K562 (cell line): Measurements from ENCODE around the gene LRP1B. TPM values are rescaled to one million over a fixed set of nuclear protein-coding genes. Genes with fewer than 3 reads are reported as not detected.

Experiments used
- ATAC-seq: fragments of 200-7000 bp; cut with Tn5 transposase; 3 replicates; pipeline ENCODE4 v1.9.1; 2020; ENCODE audit warnings: moderate library complexity
- BruUV-seq: library from RNA; stranded (reverse); fragments of 400-500 nt; replicated peaks from 2 replicates; lab custom pipeline; 2021; lab: Mats Ljungman, UMichigan
- CTCF ChIA-PET: fragments of 300-600 bp; formaldehyde crosslinking; extraction: SDS; loops from one replicate; lab custom pipeline; 2021; ENCODE audit warnings: low intra/inter-chr PET ratio; lab: Yijun Ruan, JAX
- POLR2A ChIA-PET: fragments of 300-600, 350-650 bp; sonication (Branson Sonifier 250); formaldehyde crosslinking; extraction: SDS; loops from one replicate; lab custom pipeline; 2021; ENCODE audit warnings: antibody characterized with exemption, inconsistent platforms; lab: Yijun Ruan, JAX
- DNase-seq, 4 experiments: peaks; one replicate each; pipeline versions ENCODE4 v3.0.0 to v3.0.0-alpha.2; 2011 to 2018; ENCODE audit warnings: low spot score in 3 of 4, mixed read lengths in 3 of 4; ENCODE audit errors: extremely low read depth in 1 of 4
- FAIRE-seq: peaks from 2 replicates; lab custom pipeline; 2011; peaks lifted over from hg19 to GRCh38; lab: Jason Lieb, UNC
- H2AFZ ChIP-seq: 2 replicates; pipeline ENCODE4 v1.6.0; 2011; ENCODE audit warnings: low read depth, low read length, control low read depth, inconsistent platforms
- H3K27ac ChIP-seq: fragments of 200-600 bp; 3 replicates; pipeline ENCODE4 v1.8.0; 2011; ENCODE audit warnings: low read depth, mild to moderate bottlenecking, control low read depth, inconsistent platforms, low read length, moderate library complexity, mixed read lengths; ENCODE audit errors: extremely low read depth
- H3K27me3 ChIP-seq, 2 experiments: fragments of 300-600 bp in 1 of 2; 2 replicates in 1 of 2; 3 replicates in 1 of 2; pipeline versions ENCODE4 v1.6.0 to v1.8.0; 2011; ENCODE audit warnings: inconsistent platforms in 2 of 2, low read length in 2 of 2, mild to moderate bottlenecking in 1 of 2, mixed read lengths in 1 of 2, moderate library complexity in 1 of 2; ENCODE audit not compliant: control insufficient read depth in 2 of 2, insufficient read depth in 2 of 2
- H3K36me3 ChIP-seq: fragments of 300-600 bp; 3 replicates; pipeline ENCODE4 v1.8.0; 2011; ENCODE audit warnings: mild to moderate bottlenecking, low read length, inconsistent platforms; ENCODE audit not compliant: control insufficient read depth, insufficient read depth
- H3K4me1 ChIP-seq, 2 experiments: fragments of 200-600 bp in 1 of 2; replicated peaks in 1 of 2; 2 replicates in 1 of 2; 3 replicates in 1 of 2; pipeline versions ENCODE4 v1.5.1 to v1.8.0; 2011; ENCODE audit warnings: inconsistent platforms in 2 of 2, low read length in 2 of 2, mild to moderate bottlenecking in 1 of 2, mixed read lengths in 1 of 2, moderate library complexity in 1 of 2; ENCODE audit not compliant: control insufficient read depth in 2 of 2, insufficient read depth in 2 of 2
- H3K4me2 ChIP-seq: 2 replicates; pipeline ENCODE4 v1.6.1; 2011; ENCODE audit warnings: low read length, control low read depth, inconsistent platforms, mixed read lengths; ENCODE audit not compliant: insufficient read depth
- H3K4me3 ChIP-seq: fragments of 200-600 bp; sonication (generic), shearing (Covaris generic); 2 replicates; pipeline ENCODE4 v1.5.1; 2016; ENCODE audit warnings: control low read depth, inconsistent platforms
- H3K79me2 ChIP-seq: fragments of 200-600 bp; 3 replicates; pipeline ENCODE4 v1.8.0; 2011; ENCODE audit warnings: low read length, inconsistent platforms; ENCODE audit not compliant: control insufficient read depth, insufficient read depth
- H3K9ac ChIP-seq, 2 experiments: 2 replicates each; pipeline versions ENCODE4 v1.6.0 to v1.6.1; 2011; ENCODE audit warnings: low read depth in 2 of 2, low read length in 2 of 2, control low read depth in 1 of 2, inconsistent platforms in 1 of 2, mild to moderate bottlenecking in 1 of 2, mixed read lengths in 1 of 2; ENCODE audit not compliant: insufficient read depth in 1 of 2
- H3K9me1 ChIP-seq: one replicate; pipeline ENCODE4 v1.6.0; 2011; ENCODE audit warnings: inconsistent platforms, mild to moderate bottlenecking, low read length, moderate library complexity; ENCODE audit not compliant: control insufficient read depth, insufficient read depth
- H3K9me3 ChIP-seq: replicated peaks from 2 replicates; pipeline ENCODE4 v1.5.1; 2011; ENCODE audit warnings: low read depth, low read length, inconsistent platforms; ENCODE audit not compliant: control insufficient read depth, insufficient read depth
- H4K20me1 ChIP-seq: replicated peaks from 2 replicates; pipeline ENCODE4 v1.6.1; 2011; ENCODE audit warnings: low read length, inconsistent platforms, mixed read lengths; ENCODE audit not compliant: control insufficient read depth, insufficient read depth
- ATF4 ChIP-seq: fragments of 450-650 bp; formaldehyde crosslinking; IDR thresholded peaks from 2 replicates; pipeline ENCODE4 v1.4.0; 2022; ENCODE audit warnings: mild to moderate bottlenecking, moderate library complexity
- BDP1 ChIP-seq: IDR thresholded peaks from 3 replicates; pipeline ENCODE4 v1.6.1; 2011; ENCODE audit not compliant: insufficient read length, insufficient read depth
- BRD9 ChIP-seq: fragments of 450-650 bp; IDR thresholded peaks from 2 replicates; pipeline ENCODE4 v1.6.1; 2018; ENCODE audit warnings: low read depth; ENCODE audit not compliant: partially characterized antibody
- DDX20 ChIP-seq: fragments of 450-650 bp; IDR thresholded peaks from 2 replicates; pipeline ENCODE4 v1.6.1; 2016; ENCODE audit warnings: missing genetic modification characterization, low read depth, mild to moderate bottlenecking, missing compliant biosample characterization, moderate library complexity
- EWSR1 ChIP-seq: fragments of 450-650 bp; IDR thresholded peaks from 2 replicates; pipeline ENCODE4 v1.6.1; 2018; ENCODE audit warnings: borderline replicate concordance, mild to moderate bottlenecking, low read depth, moderate library complexity; ENCODE audit not compliant: partially characterized antibody
- KDM4B ChIP-seq, 2 experiments: fragments of 450-650 bp in 1 of 2; sonication (generic) in 1 of 2; IDR thresholded peaks; 2 replicates each; pipeline ENCODE4 v1.6.1; 2016 to 2017; ENCODE audit warnings: borderline replicate concordance in 2 of 2, antibody characterized with exemption in 1 of 2, low read depth in 1 of 2, mild to moderate bottlenecking in 1 of 2
- NCOR1 ChIP-seq: fragments of 450-650 bp; IDR thresholded peaks from 2 replicates; pipeline ENCODE4 v1.6.1; 2016; ENCODE audit warnings: mild to moderate bottlenecking, moderate library complexity
- RBM39 ChIP-seq: fragments of 200-400 bp; formaldehyde crosslinking; optimal IDR thresholded peaks from 2 replicates; pipeline ENCODE3; 2018; ENCODE audit warnings: low read depth, low read length
- RUNX1 ChIP-seq: sonication (generic); IDR thresholded peaks from 2 replicates; pipeline ENCODE4 v1.6.1; 2016; ENCODE audit warnings: antibody characterized with exemption, low read depth
- TGIF2 ChIP-seq: sonication (generic); formaldehyde crosslinking; IDR thresholded peaks from 2 replicates; pipeline ENCODE4 v1.8.1; 2022; ENCODE audit warnings: mild to moderate bottlenecking, missing genetic modification reagents, moderate library complexity
- ZNF134 ChIP-seq: fragments of 250-450 bp; sonication (Bioruptor Pico); conservative IDR thresholded peaks from 2 replicates; pipeline ENCODE4 v1.4.0; 2020
- ZNF717 ChIP-seq: fragments of 250-450 bp; sonication (Bioruptor Pico); IDR thresholded peaks from 2 replicates; pipeline ENCODE4 v1.5.0; 2021
- WGBS: fragments of 100-300 bp; shearing (Covaris generic); methylation state at CpG from one replicate; pipeline ENCODE4 v1.1.6; 2016; ENCODE audit warnings: low coverage, mixed read lengths; ENCODE audit not compliant: insufficient coverage; ENCODE audit errors: missing lambda C conversion rate; 5-methylcytosine and 5-hydroxymethylcytosine counted together
- in situ Hi-C: fragments of 300-500 bp; cut with MboI; formaldehyde crosslinking; loops from 4 replicates; pipeline ENCODE4 v1.15.0; 2018; ENCODE audit warnings: inconsistent platforms, mixed read lengths
- intact Hi-C: fragments of 100-400 bp; cut with micrococcal nuclease; formaldehyde crosslinking; loops from 2 replicates; pipeline ENCODE4 v1.14.2; 2022
- polyA plus RNA-seq, 8 experiments: library from polyadenylated mRNA; depleted of rRNA in 4 of 8; stranded (reverse) in 5 of 8; unstranded in 3 of 8; fragments of >200 nt; fragmentation: Nextera tagmentation in 2 of 8; fragmentation: Illumina TruSeq in 1 of 8; extraction: Ambion mirVana in 2 of 8; extraction: Trizol in 1 of 8; gene quantifications; 2 replicates each; pipeline versions ENCODE4 v1.2.1 to v1.2.3, GENCODE V29; 2011 to 2014; ENCODE audit warnings: inconsistent platforms in 1 of 8, missing spikeins in 1 of 8
- total RNA-seq, 7 experiments: library from RNA; depleted of rRNA in 6 of 7; stranded (reverse); fragments of >200 nt in 6 of 7; fragmentation: Illumina TruSeq in 2 of 7; extraction: Trizol in 2 of 7; gene quantifications; 2 replicates each; pipeline versions ENCODE4 v1.2.1 to v1.2.3, GENCODE V29; 2011 to 2021; ENCODE audit warnings: low replicate concordance in 1 of 7
- TF ChIP-seq, protein P1 (sequence below), 2 experiments: IDR thresholded peaks; 2 replicates each; pipeline ENCODE4 v1.6.1; 2012; ENCODE audit warnings: improper control_type of control experiment in 2 of 2, low read depth in 2 of 2, low read length in 2 of 2, borderline replicate concordance in 1 of 2
- TF ChIP-seq, protein P2 (sequence below): fragments of 200-800 bp; sonication (Bioruptor generic); IDR thresholded peaks from 2 replicates; pipeline ENCODE4 v1.6.1; 2016; ENCODE audit warnings: missing genetic modification characterization, missing compliant biosample characterization

Gene LRP1B
- total and polyA plus RNA-seq, 9 of the 15 experiments (the other 6 are each of a cell fraction or from before 2014, with no cell fraction given), result not detected

DNA sequence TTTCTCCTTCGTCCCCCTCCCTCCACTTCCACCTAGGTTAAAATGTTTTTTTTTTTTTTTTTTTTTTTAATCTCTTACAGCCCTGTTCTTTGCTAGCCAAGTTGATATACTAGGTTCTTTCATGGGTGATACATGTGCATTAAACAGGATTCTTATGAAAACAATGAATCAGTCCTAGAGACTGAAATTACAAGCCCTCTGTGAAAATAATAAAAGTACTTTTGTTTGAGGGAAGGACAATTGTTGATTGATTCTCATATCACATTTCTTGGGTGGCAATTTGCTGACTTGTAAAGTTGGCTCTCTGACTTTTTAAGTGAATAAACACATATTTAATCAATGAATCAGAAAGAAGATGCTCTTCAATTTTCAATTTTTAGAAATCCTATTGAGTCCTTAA lies 639.9 kb downstream of the LRP1B start:
- ATAC-seq, result no peak
- Histone ChIP-seq H3K4me2 (no peak overlapping the region), H3K27ac (no peak overlapping the region), H3K9ac (no peak overlapping the region), H3K36me3 (no peaks in the 10 kb centered on the region), H3K27me3 (no peaks in the 10 kb centered on the region), H3K79me2 (no peaks in the 10 kb centered on the region), H2AFZ (no peak overlapping the region), H4K20me1 (no peaks in the 10 kb centered on the region), H3K4me3 (no peak overlapping the region), H3K4me1 (no peaks in the 10 kb centered on the region), H3K9me3 (no peaks in the 10 kb centered on the region), H3K9me1 (no peaks in the 10 kb centered on the region)
- DNase-seq, result no peak
- ChIA-PET CTCF (no interaction called here), POLR2A (no interaction called here)
- 0% methylated on average over 1 of the region's 1 CpG for WGBS
- BruUV-seq, result no TSS peak
- FAIRE-seq, result no peak
- intact Hi-C loops (no loop called here), in situ Hi-C loops (no loop called here)
- TF ChIP-seq ZNF134 (CRISPR knock-in tag), result no peak
- no peak for TF ChIP-seq ZNF717 (CRISPR knock-in tag)
- no peak for TF ChIP-seq RBM39
- TF ChIP-seq KDM4B (IDR thresholded peaks at IDR 0.05; ENCODE audit: borderline replicate concordance in 2 of 2, low read depth in 1 of 2), result no peak
- TF ChIP-seq BDP1, result no peak
- no peak for TF ChIP-seq NCOR1
- TF ChIP-seq, protein P1, sequence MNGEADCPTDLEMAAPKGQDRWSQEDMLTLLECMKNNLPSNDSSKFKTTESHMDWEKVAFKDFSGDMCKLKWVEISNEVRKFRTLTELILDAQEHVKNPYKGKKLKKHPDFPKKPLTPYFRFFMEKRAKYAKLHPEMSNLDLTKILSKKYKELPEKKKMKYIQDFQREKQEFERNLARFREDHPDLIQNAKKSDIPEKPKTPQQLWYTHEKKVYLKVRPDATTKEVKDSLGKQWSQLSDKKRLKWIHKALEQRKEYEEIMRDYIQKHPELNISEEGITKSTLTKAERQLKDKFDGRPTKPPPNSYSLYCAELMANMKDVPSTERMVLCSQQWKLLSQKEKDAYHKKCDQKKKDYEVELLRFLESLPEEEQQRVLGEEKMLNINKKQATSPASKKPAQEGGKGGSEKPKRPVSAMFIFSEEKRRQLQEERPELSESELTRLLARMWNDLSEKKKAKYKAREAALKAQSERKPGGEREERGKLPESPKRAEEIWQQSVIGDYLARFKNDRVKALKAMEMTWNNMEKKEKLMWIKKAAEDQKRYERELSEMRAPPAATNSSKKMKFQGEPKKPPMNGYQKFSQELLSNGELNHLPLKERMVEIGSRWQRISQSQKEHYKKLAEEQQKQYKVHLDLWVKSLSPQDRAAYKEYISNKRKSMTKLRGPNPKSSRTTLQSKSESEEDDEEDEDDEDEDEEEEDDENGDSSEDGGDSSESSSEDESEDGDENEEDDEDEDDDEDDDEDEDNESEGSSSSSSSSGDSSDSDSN (IDR thresholded peaks at IDR 0.05; ENCODE audit: borderline replicate concordance in 1 of 2, low read depth in 2 of 2, low read length in 2 of 2), result no peak
- TF ChIP-seq, protein P2, sequence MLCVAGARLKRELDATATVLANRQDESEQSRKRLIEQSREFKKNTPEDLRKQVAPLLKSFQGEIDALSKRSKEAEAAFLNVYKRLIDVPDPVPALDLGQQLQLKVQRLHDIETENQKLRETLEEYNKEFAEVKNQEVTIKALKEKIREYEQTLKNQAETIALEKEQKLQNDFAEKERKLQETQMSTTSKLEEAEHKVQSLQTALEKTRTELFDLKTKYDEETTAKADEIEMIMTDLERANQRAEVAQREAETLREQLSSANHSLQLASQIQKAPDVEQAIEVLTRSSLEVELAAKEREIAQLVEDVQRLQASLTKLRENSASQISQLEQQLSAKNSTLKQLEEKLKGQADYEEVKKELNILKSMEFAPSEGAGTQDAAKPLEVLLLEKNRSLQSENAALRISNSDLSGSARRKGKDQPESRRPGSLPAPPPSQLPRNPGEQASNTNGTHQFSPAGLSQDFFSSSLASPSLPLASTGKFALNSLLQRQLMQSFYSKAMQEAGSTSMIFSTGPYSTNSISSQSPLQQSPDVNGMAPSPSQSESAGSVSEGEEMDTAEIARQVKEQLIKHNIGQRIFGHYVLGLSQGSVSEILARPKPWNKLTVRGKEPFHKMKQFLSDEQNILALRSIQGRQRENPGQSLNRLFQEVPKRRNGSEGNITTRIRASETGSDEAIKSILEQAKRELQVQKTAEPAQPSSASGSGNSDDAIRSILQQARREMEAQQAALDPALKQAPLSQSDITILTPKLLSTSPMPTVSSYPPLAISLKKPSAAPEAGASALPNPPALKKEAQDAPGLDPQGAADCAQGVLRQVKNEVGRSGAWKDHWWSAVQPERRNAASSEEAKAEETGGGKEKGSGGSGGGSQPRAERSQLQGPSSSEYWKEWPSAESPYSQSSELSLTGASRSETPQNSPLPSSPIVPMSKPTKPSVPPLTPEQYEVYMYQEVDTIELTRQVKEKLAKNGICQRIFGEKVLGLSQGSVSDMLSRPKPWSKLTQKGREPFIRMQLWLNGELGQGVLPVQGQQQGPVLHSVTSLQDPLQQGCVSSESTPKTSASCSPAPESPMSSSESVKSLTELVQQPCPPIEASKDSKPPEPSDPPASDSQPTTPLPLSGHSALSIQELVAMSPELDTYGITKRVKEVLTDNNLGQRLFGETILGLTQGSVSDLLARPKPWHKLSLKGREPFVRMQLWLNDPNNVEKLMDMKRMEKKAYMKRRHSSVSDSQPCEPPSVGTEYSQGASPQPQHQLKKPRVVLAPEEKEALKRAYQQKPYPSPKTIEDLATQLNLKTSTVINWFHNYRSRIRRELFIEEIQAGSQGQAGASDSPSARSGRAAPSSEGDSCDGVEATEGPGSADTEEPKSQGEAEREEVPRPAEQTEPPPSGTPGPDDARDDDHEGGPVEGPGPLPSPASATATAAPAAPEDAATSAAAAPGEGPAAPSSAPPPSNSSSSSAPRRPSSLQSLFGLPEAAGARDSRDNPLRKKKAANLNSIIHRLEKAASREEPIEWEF (CRISPR knock-in tag), result no peak
- TF ChIP-seq ATF4 (CRISPR knock-in tag), result no peak
- TF ChIP-seq BRD9, result no peak
- TF ChIP-seq TGIF2 (CRISPR knock-in tag), result no peak
- TF ChIP-seq EWSR1, result no peak
- no peak for TF ChIP-seq DDX20 (tag)
- TF ChIP-seq RUNX1, result no peak
